Suprapubic skin (tissue), 4 donors: ENCODE data around the gene MIR17HG. TPM values are rescaled to one million over a fixed set of nuclear protein-coding genes. Genes with fewer than 3 reads are reported as not detected.

Experiments
- DNase-seq, 2 donors: peaks; one replicate each; pipeline ENCODE4 v3.0.0-alpha.2; 2019; ENCODE audit warnings: low spot score in 2 of 2
- H3K27ac ChIP-seq: fragments of 200-600 bp; sonication (generic); one replicate; pipeline ENCODE4 v1.5.1; 2019
- H3K27me3 ChIP-seq: fragments of 200-600 bp; sonication (generic); one replicate; pipeline ENCODE4 v1.5.1; 2019
- H3K36me3 ChIP-seq: fragments of 200-600 bp; sonication (generic); one replicate; pipeline ENCODE4 v1.5.1; 2019
- H3K4me1 ChIP-seq: fragments of 200-600 bp; sonication (generic); one replicate; pipeline ENCODE4 v1.5.1; 2019
- H3K4me3 ChIP-seq: fragments of 200-600 bp; sonication (generic); one replicate; pipeline ENCODE4 v1.5.1; 2019; ENCODE audit warnings: mild to moderate bottlenecking
- H3K9me3 ChIP-seq: fragments of 200-600 bp; sonication (generic); one replicate; pipeline ENCODE4 v1.5.1; 2019
- EP300 ChIP-seq: sonication (generic); formaldehyde crosslinking; IDR thresholded peaks from one replicate; pipeline ENCODE4 v1.6.1; 2017; ENCODE audit warnings: antibody characterized with exemption
- POLR2A ChIP-seq, 2 donors: fragments of 450-650 bp; IDR thresholded peaks; one replicate each; pipeline ENCODE4 v1.6.1; 2017; ENCODE audit warnings: antibody characterized with exemption in 2 of 2, mild to moderate bottlenecking in 2 of 2, moderate library complexity in 2 of 2
- POLR2AphosphoS5 ChIP-seq, 3 donors: sonication (generic); formaldehyde crosslinking; IDR thresholded peaks; one replicate each; pipeline ENCODE4 v1.6.1; 2017; ENCODE audit warnings: antibody characterized with exemption in 3 of 3
- WGBS: methylation state at CpG from one replicate; pipeline ENCODE4 v1.1.5; 2018; 5-methylcytosine and 5-hydroxymethylcytosine counted together
- total RNA-seq, 4 donors: library from RNA; depleted of rRNA; stranded (reverse); fragments of >200 nt; gene quantifications; one replicate each; pipeline ENCODE4 v1.1.0, GENCODE V29; 2016
- TF ChIP-seq, protein P1 (sequence below), 2 donors: fragments of 200-600 bp in 1 of 2; fragments of 450-650 bp in 1 of 2; sonication (generic) in 1 of 2; IDR thresholded peaks; one replicate each; pipeline ENCODE4 v1.5.1; 2016 to 2019; ENCODE audit warnings: antibody characterized with exemption in 2 of 2, mild to moderate bottlenecking in 1 of 2, moderate library complexity in 1 of 2

MIR17HG gene
- total RNA-seq, 4 donors from 2014 or later = 4.0 to 12.8 (median 4.2) TPM

DNA sequence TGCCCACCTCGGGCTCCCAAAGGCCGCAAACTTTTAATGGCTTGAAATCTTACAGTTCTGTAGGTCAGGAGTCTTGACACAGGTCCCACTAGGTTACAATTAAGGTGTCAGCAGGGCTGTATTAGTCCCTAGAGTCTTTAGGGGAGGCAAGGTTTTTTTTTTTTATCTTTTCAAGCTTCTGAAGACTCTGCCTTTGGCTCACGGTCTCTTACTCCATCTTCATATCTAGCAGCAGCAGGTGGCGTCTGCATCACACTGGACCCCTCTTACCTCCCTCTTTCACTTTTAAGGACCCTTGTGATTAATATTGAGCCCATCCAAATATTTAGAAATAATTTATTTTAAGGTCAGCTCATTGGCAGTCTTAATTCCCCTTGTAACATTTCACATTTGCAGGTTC lies 11.6 kb downstream of the MIR17HG start:
- H3K4me1 ChIP-seq = no peaks in the 10 kb centered on the region
- TF ChIP-seq POLR2AphosphoS5 (IDR thresholded peaks at IDR 0.05) = no peak
- no peak for TF ChIP-seq POLR2A (IDR thresholded peaks at IDR 0.05)
- no peak for TF ChIP-seq EP300
- TF ChIP-seq, protein P1, sequence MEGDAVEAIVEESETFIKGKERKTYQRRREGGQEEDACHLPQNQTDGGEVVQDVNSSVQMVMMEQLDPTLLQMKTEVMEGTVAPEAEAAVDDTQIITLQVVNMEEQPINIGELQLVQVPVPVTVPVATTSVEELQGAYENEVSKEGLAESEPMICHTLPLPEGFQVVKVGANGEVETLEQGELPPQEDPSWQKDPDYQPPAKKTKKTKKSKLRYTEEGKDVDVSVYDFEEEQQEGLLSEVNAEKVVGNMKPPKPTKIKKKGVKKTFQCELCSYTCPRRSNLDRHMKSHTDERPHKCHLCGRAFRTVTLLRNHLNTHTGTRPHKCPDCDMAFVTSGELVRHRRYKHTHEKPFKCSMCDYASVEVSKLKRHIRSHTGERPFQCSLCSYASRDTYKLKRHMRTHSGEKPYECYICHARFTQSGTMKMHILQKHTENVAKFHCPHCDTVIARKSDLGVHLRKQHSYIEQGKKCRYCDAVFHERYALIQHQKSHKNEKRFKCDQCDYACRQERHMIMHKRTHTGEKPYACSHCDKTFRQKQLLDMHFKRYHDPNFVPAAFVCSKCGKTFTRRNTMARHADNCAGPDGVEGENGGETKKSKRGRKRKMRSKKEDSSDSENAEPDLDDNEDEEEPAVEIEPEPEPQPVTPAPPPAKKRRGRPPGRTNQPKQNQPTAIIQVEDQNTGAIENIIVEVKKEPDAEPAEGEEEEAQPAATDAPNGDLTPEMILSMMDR (IDR thresholded peaks at IDR 0.05) = no peak
- peaks cover 16% of the 10 kb centered on the region for H3K36me3 ChIP-seq
- no peak overlapping the region for H3K4me3 ChIP-seq
- no peaks in the 10 kb centered on the region for H3K27me3 ChIP-seq
- 91% methylated on average over 4 of the region's 4 CpGs for WGBS
- no peak overlapping the region for H3K27ac ChIP-seq
- no peaks in the 10 kb centered on the region for H3K9me3 ChIP-seq
- DNase-seq = no peak

DNA sequence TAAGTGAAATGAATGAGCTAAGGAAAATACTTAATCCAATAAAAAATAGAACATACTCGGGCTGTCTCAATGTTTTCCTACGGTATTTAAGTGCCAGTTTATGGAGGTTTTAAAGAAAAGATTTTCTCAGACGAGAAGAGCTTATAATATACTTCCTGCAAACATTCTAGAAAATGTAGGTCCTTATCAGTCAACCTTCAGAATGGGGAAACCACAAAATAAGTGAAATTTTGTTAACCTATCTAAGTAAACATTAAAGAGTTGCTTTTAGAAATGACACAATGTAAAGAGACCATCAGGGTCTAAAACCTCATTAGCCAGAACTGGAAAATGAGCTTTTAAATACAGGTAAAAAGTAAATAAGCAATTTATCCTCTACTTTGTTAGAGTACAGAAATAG lies 12.1 kb downstream of the MIR17HG start:
- no peaks in the 10 kb centered on the region for H3K9me3 ChIP-seq
- 75% methylated on average over 3 of the region's 3 CpGs for WGBS
- no peaks in the 10 kb centered on the region for H3K4me1 ChIP-seq
- no peaks in the 10 kb centered on the region for H3K27me3 ChIP-seq
- no peak for DNase-seq
- H3K36me3 ChIP-seq = peaks cover 11% of the 10 kb centered on the region
- no peak overlapping the region for H3K4me3 ChIP-seq
- TF ChIP-seq POLR2AphosphoS5 (IDR thresholded peaks at IDR 0.05) (no peak), POLR2A (IDR thresholded peaks at IDR 0.05) (no peak), EP300 (no peak)
- TF ChIP-seq, protein P1 (IDR thresholded peaks at IDR 0.05) = no peak
- H3K27ac ChIP-seq = no peak overlapping the region

DNA sequence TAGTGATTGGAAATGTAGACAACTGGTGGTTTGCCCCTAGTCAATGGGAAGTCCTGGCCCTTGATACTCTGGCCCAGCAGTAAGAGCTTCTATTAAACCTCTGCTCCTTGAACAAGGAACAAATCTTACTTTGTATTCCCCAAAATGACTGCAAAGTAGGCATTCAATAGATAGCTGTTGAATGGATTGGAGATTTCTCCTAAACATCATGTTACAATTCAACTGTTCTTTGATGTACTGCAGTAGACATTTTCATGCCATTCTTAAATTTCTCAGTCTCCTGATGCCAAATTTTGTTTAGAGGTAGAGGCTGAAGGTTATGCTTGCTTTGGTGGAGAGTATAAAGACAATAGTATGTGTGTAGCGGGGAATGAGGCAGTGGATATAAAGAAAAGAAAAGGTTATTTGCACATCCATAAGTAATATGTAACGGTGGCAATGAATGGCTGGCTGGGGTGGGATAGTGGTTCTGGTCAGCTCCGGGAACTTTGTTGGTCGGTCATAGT lies 12.8 kb downstream of the MIR17HG start:
- 88% methylated on average over 4 of the region's 4 CpGs for WGBS
- DNase-seq = no peak
- peaks cover 8% of the 10 kb centered on the region for H3K36me3 ChIP-seq
- no peaks in the 10 kb centered on the region for H3K4me1 ChIP-seq
- H3K9me3 ChIP-seq = no peaks in the 10 kb centered on the region
- no peaks in the 10 kb centered on the region for H3K27me3 ChIP-seq
- H3K4me3 ChIP-seq = no peak overlapping the region
- H3K27ac ChIP-seq = no peak overlapping the region
- TF ChIP-seq POLR2A (IDR thresholded peaks at IDR 0.05) (no peak), EP300 (no peak), POLR2AphosphoS5 (IDR thresholded peaks at IDR 0.05) (no peak)
- TF ChIP-seq, protein P1 (IDR thresholded peaks at IDR 0.05) = no peak

DNA sequence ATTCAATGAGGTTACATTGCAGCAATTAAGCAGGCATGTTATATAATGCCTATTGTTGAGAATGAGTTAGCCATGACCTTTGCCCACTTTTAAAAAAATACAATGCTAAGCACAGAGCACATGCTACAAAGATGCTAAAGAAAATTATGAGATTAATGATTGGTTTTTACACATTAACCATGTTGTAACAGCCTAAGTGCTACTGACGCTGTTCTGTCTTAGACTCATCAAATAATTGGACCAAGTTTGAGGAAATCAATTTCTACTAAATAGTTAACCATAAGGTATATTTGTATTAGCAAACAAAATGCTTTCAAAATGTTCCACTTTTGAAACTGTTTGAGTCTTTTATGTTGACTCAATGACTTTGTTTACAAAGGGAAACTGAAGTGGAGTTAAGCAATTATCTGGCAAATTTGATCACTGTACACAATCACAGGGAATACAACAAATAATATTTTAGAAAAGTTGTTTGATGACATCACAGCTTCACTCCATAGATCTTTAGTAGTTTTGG lies 14.3 kb downstream of the MIR17HG start:
- WGBS = 90% methylated on average over 1 of the region's 1 CpG
- no peaks in the 10 kb centered on the region for H3K4me1 ChIP-seq
- no peak overlapping the region for H3K27ac ChIP-seq
- no peak for DNase-seq
- no peak overlapping the region for H3K4me3 ChIP-seq
- no peaks in the 10 kb centered on the region for H3K27me3 ChIP-seq
- no peaks in the 10 kb centered on the region for H3K9me3 ChIP-seq
- TF ChIP-seq EP300 = no peak
- TF ChIP-seq, protein P1 (IDR thresholded peaks at IDR 0.05) = no peak
- H3K36me3 ChIP-seq = no peaks in the 10 kb centered on the region

DNA sequence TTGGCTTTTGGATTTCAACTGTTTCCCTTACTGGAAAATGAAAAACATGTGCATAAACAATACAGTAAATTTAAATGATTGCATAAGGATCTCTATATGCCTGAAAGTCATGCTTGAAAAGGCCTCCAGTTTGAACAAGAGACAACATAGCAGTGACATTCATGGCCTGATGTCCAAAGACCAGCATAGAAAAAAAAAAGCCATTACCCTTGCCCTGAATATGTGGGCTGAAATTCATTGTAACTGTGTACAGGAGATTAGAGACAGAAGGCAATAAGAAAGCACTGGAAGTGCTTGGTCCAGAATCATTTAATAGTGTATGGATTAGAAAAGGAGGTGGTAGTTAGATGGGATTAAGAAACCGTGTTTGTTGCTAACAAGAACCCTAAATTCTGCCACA lies 15.4 kb downstream of the MIR17HG start:
- Histone ChIP-seq H3K9me3 (no peaks in the 10 kb centered on the region), H3K27me3 (no peaks in the 10 kb centered on the region), H3K27ac (no peak overlapping the region), H3K36me3 (no peaks in the 10 kb centered on the region), H3K4me3 (no peak overlapping the region), H3K4me1 (no peaks in the 10 kb centered on the region)
- no peak for DNase-seq
- TF ChIP-seq POLR2AphosphoS5 (IDR thresholded peaks at IDR 0.05) = no peak
- TF ChIP-seq, protein P1 (IDR thresholded peaks at IDR 0.05) = no peak
- TF ChIP-seq EP300 = no peak
- no peak for TF ChIP-seq POLR2A (IDR thresholded peaks at IDR 0.05)
- 66% methylated on average over 1 of the region's 1 CpG for WGBS
